IMR-90 (cell line): ENCODE measurements around the gene PLEK2. TPM values are rescaled to one million over a fixed set of nuclear protein-coding genes. Genes with fewer than 3 reads are reported as not detected.

Source experiments
- ATAC-seq: fragments of 200-7000 bp; cut with Tn5 transposase; 2 replicates; pipeline ENCODE4 v1.9.1; 2020; ENCODE audit warnings: low read depth, mild to moderate bottlenecking, moderate library complexity
- BruUV-seq: library from RNA; stranded (reverse); fragments of 400-500 nt; replicated peaks from 2 replicates; lab custom pipeline; 2021; lab: Mats Ljungman, UMichigan
- CTCF ChIA-PET: fragments of 300-600 bp; formaldehyde crosslinking; extraction: SDS; loops from one replicate; lab custom pipeline; 2021; ENCODE audit warnings: antibody characterized with exemption; lab: Yijun Ruan, JAX
- POLR2A ChIA-PET: fragments of 300-600 bp; sonication (Branson Sonifier 250); formaldehyde crosslinking; loops from one replicate; lab custom pipeline; 2022; ENCODE audit warnings: antibody characterized with exemption; ENCODE audit not compliant: unreplicated experiment; lab: Charles Lee
- DNase-seq: peaks from one replicate; pipeline ENCODE4 v3.0.0; 2013
- H2AFZ ChIP-seq: replicated peaks from 2 replicates; pipeline ENCODE3; 2013; ENCODE audit warnings: low read length, mild to moderate bottlenecking; ENCODE audit not compliant: poor library complexity
- H2AK5ac ChIP-seq: 2 replicates; pipeline ENCODE4 v1.6.1; 2013; ENCODE audit warnings: low read depth, low read length, inconsistent platforms
- H2AK9ac ChIP-seq: replicated peaks from 2 replicates; pipeline ENCODE3; 2013; ENCODE audit warnings: mild to moderate bottlenecking, low read depth, low read length, moderate library complexity; ENCODE audit not compliant: poor library complexity
- H2BK120ac ChIP-seq: 2 replicates; pipeline ENCODE4 v1.6.1; 2013; ENCODE audit warnings: low read depth, low read length, inconsistent platforms
- H2BK15ac ChIP-seq: 3 replicates; pipeline ENCODE4 v1.6.1; 2013; ENCODE audit warnings: low read depth, low read length, inconsistent platforms
- H2BK20ac ChIP-seq: 2 replicates; pipeline ENCODE4 v1.6.1; 2013; ENCODE audit warnings: low read depth, mild to moderate bottlenecking, inconsistent platforms, low read length, moderate library complexity
- H2BK5ac ChIP-seq: 2 replicates; pipeline ENCODE4 v1.6.1; 2013; ENCODE audit warnings: mild to moderate bottlenecking, low read depth, low read length, inconsistent platforms; ENCODE audit not compliant: poor library complexity, severe bottlenecking
- H3K14ac ChIP-seq: replicated peaks from 2 replicates; pipeline ENCODE4 v1.6.1; 2013; ENCODE audit warnings: low read depth, low read length, inconsistent platforms
- H3K18ac ChIP-seq: 2 replicates; pipeline ENCODE4 v1.6.1; 2013; ENCODE audit warnings: low read depth, low read length, control low read depth
- H3K23ac ChIP-seq: 2 replicates; pipeline ENCODE4 v1.6.1; 2013; ENCODE audit warnings: low read depth, low read length, inconsistent platforms
- H3K27ac ChIP-seq: 2 replicates; pipeline ENCODE4 v1.5.1; 2013; ENCODE audit warnings: mild to moderate bottlenecking, control low read depth, low read length; ENCODE audit not compliant: insufficient read depth
- H3K27me3 ChIP-seq: 2 replicates; pipeline ENCODE4 v1.6.1; 2013; ENCODE audit warnings: low read length; ENCODE audit not compliant: control insufficient read depth, insufficient read depth
- H3K36me3 ChIP-seq: 2 replicates; pipeline ENCODE4 v1.6.1; 2013; ENCODE audit warnings: low read length, mixed read lengths; ENCODE audit not compliant: control insufficient read depth, insufficient read depth
- H3K4ac ChIP-seq: 2 replicates; pipeline ENCODE4 v1.6.1; 2013; ENCODE audit warnings: low read depth, low read length, inconsistent platforms
- H3K4me1 ChIP-seq: 2 replicates; pipeline ENCODE4 v1.6.1; 2013; ENCODE audit warnings: low read length, mixed read lengths; ENCODE audit not compliant: control insufficient read depth, insufficient read depth
- H3K4me2 ChIP-seq: 2 replicates; pipeline ENCODE4 v1.6.1; 2013; ENCODE audit warnings: low read depth, mild to moderate bottlenecking, control low read depth, low read length, moderate library complexity
- H3K4me3 ChIP-seq: 2 replicates; pipeline ENCODE4 v1.5.1; 2013; ENCODE audit warnings: low read depth, mild to moderate bottlenecking, control low read depth, low read length, moderate library complexity; ENCODE audit not compliant: insufficient read depth
- H3K56ac ChIP-seq: 2 replicates; pipeline ENCODE4 v1.6.1; 2013; ENCODE audit warnings: low read length, inconsistent platforms; ENCODE audit not compliant: insufficient read depth; ENCODE audit errors: extremely low read depth
- H3K79me1 ChIP-seq, 2 experiments: 2 replicates each; pipeline ENCODE4 v1.6.1; 2013; ENCODE audit warnings: low read length in 2 of 2, inconsistent platforms in 1 of 2, low read depth in 1 of 2
- H3K9ac ChIP-seq: 2 replicates; pipeline ENCODE4 v1.6.1; 2013; ENCODE audit warnings: low read depth, low read length, control low read depth
- H3K9me1 ChIP-seq: 2 replicates; pipeline ENCODE4 v1.6.1; 2013; ENCODE audit warnings: low read length, inconsistent platforms; ENCODE audit not compliant: insufficient read depth
- H3K9me3 ChIP-seq: 2 replicates; pipeline ENCODE4 v1.6.1; 2013; ENCODE audit warnings: low read length; ENCODE audit not compliant: control insufficient read depth, insufficient read depth
- H4K20me1 ChIP-seq: 2 replicates; pipeline ENCODE4 v1.6.1; 2013; ENCODE audit warnings: low read length, inconsistent platforms; ENCODE audit not compliant: insufficient read depth
- H4K5ac ChIP-seq: 2 replicates; pipeline ENCODE4 v1.6.1; 2013; ENCODE audit warnings: mild to moderate bottlenecking, low read depth, low read length, control low read depth
- H4K8ac ChIP-seq, 2 experiments: 2 replicates each; pipeline ENCODE4 v1.6.1; 2013; ENCODE audit warnings: low read depth in 2 of 2, low read length in 2 of 2, control low read depth in 1 of 2, inconsistent platforms in 1 of 2
- H4K91ac ChIP-seq: 2 replicates; pipeline ENCODE4 v1.6.1; 2013; ENCODE audit warnings: low read depth, low read length, inconsistent platforms; ENCODE audit not compliant: insufficient read depth
- CTCF ChIP-seq: conservative IDR thresholded peaks from 2 replicates; pipeline ENCODE4 v1.5.1; 2012; ENCODE audit warnings: mild to moderate bottlenecking, low read depth, low read length, improper control_type of control experiment
- MAZ ChIP-seq: IDR thresholded peaks from 2 replicates; pipeline ENCODE4 v1.6.1; 2012; ENCODE audit warnings: low read depth, mild to moderate bottlenecking, low read length, improper control_type of control experiment, moderate library complexity, borderline replicate concordance
- USF2 ChIP-seq: fragments of 150-350 bp; IDR thresholded peaks from 2 replicates; pipeline ENCODE4 v1.6.1; 2017; ENCODE audit warnings: mild to moderate bottlenecking, antibody characterized with exemption, low read length, low read depth
- WGBS, 2 experiments: methylation state at CpG; one replicate each; pipeline versions ENCODE4 v1.1.5 to v1.1.7; 2013; ENCODE audit warnings: missing lambda C conversion rate in 2 of 2; ENCODE audit not compliant: insufficient read length in 1 of 2; ENCODE audit errors: extremely low coverage in 2 of 2; 5-methylcytosine and 5-hydroxymethylcytosine counted together
- dilution Hi-C: fragments of 300-500 bp; cut with HindIII; formaldehyde crosslinking; loops from one replicate; pipeline ENCODE4 v1.14.3; 2018; ENCODE audit warnings: low sequenced_read_pairs; ENCODE audit not compliant: unreplicated experiment
- in situ Hi-C: fragments of 300-500 bp; cut with MboI; formaldehyde crosslinking; loops from 3 replicates; pipeline ENCODE4 v1.14.3; 2019; ENCODE audit warnings: low sequenced_read_pairs, inconsistent platforms, mixed read lengths
- intact Hi-C: fragments of 100-400 bp; cut with micrococcal nuclease; formaldehyde crosslinking; loops from 2 replicates; pipeline ENCODE4 v1.10.0; 2022
- polyA plus RNA-seq, 3 experiments: library from polyadenylated mRNA; depleted of rRNA; stranded (reverse); fragments of >200 nt; gene quantifications; 2 replicates each; pipeline ENCODE4 v1.2.3, GENCODE V29; 2012; ENCODE audit warnings: low replicate concordance in 1 of 3
- total RNA-seq: library from RNA; depleted of rRNA; stranded (reverse); fragments of >200 nt; gene quantifications from 2 replicates; pipeline ENCODE4 v1.2.3, GENCODE V29; 2012

The PLEK2 gene
- total and polyA plus RNA-seq, 2 of the 4 experiments (the other 2 are of a cell fraction): 1.7 to 2.5 TPM

- Histone ChIP-seq H2BK20ac (no peak overlapping the region), H3K36me3 (no peaks in the 10 kb centered on the region), H4K8ac (no peak overlapping the region), H3K14ac (no peak overlapping the region), H3K4me2 (no peak overlapping the region), H3K9me3 (no peaks in the 10 kb centered on the region), H3K9ac (no peak overlapping the region), H3K4me3 (no peak overlapping the region), H4K5ac (no peak overlapping the region), H2BK120ac (no peak overlapping the region), H2BK5ac (no peak overlapping the region), H2AFZ (no peak overlapping the region), H3K23ac (no peak overlapping the region), H4K91ac (no peak overlapping the region), H3K27ac (no peak overlapping the region), H2AK5ac (no peak overlapping the region), H3K56ac (no peak overlapping the region), H3K18ac (no peak overlapping the region), H3K4ac (no peak overlapping the region), H3K4me1 (no peaks in the 10 kb centered on the region), H3K79me1 (no peaks in the 10 kb centered on the region), H2AK9ac (no peak overlapping the region), H3K27me3 (no peaks in the 10 kb centered on the region), H2BK15ac (no peak overlapping the region), H3K9me1 (peaks cover 3% of the 10 kb centered on the region; the same call in 1 of the 2 replicates), H4K20me1 (no peaks in the 10 kb centered on the region)
- in situ Hi-C loops: no loop called here
- DNase-seq (no peak), ATAC-seq (no peak)
- no TSS peak for BruUV-seq
- CTCF ChIA-PET: no interaction called here
- intact Hi-C loops: no loop called here
- POLR2A ChIA-PET: no interaction called here
- 60% methylated on average over 1 of the region's 5 CpGs; no CpG with 5 or more reads in 1 of the 2 experiments for WGBS, 2 experiments
- dilution Hi-C loops: no loop called here
- TF ChIP-seq USF2 (no peak), MAZ (no peak), CTCF (no peak)
Observed at GRCh38 chr14:67405771-67406170, 6.2 kb downstream of the PLEK2 start.
